HepG2 (cell line): ENCODE data around the gene ANKRD52. TPM values are rescaled to one million over a fixed set of nuclear protein-coding genes. Genes with fewer than 3 reads are reported as not detected.

Source experiments
- CAMTA2 ChIP-seq: sonication (generic); formaldehyde crosslinking; IDR thresholded peaks from 2 replicates; pipeline ENCODE4 v1.4.0; 2020; ENCODE audit warnings: mild to moderate bottlenecking, missing genetic modification reagents, borderline replicate concordance
- FOXJ3 ChIP-seq: sonication (generic); formaldehyde crosslinking; IDR thresholded peaks from 2 replicates; pipeline ENCODE4 v1.4.0; 2020; ENCODE audit warnings: missing genetic modification reagents, mild to moderate bottlenecking, borderline replicate concordance
- HDAC6 ChIP-seq: fragments of 200-600 bp; sonication (generic); IDR thresholded peaks from 2 replicates; pipeline ENCODE4 v1.7.0; 2017; ENCODE audit warnings: mild to moderate bottlenecking, antibody characterized with exemption, low read length, low read depth
- HMGA1 ChIP-seq: sonication (generic); formaldehyde crosslinking; conservative IDR thresholded peaks from 2 replicates; pipeline ENCODE4 v1.4.0; 2020; ENCODE audit warnings: missing genetic modification reagents
- JUNB ChIP-seq: sonication (generic); formaldehyde crosslinking; IDR thresholded peaks from 2 replicates; pipeline ENCODE4 v1.8.0; 2022; ENCODE audit warnings: missing genetic modification reagents, mild to moderate bottlenecking, borderline replicate concordance
- KDM2A ChIP-seq: sonication (generic); formaldehyde crosslinking; IDR thresholded peaks from 2 replicates; pipeline ENCODE4 v1.4.0; 2020; ENCODE audit warnings: low read depth, missing genetic modification reagents, borderline replicate concordance
- KLF6 ChIP-seq: IDR thresholded peaks from 2 replicates; pipeline ENCODE4 v1.8.0; 2016; ENCODE audit warnings: missing biosample characterization, missing genetic modification reagents
- LBX2 ChIP-seq: sonication (generic); formaldehyde crosslinking; IDR thresholded peaks from 2 replicates; pipeline ENCODE4 v1.5.0; 2020; ENCODE audit warnings: missing genetic modification reagents, mild to moderate bottlenecking, borderline replicate concordance
- MED8 ChIP-seq: sonication (generic); formaldehyde crosslinking; IDR thresholded peaks from 2 replicates; pipeline ENCODE4 v1.8.1; 2023; ENCODE audit warnings: mild to moderate bottlenecking, missing genetic modification reagents; ENCODE audit not compliant: insufficient replicate concordance
- MTA1 ChIP-seq: sonication (generic); formaldehyde crosslinking; IDR thresholded peaks from 2 replicates; pipeline ENCODE4 v1.4.0; 2020; ENCODE audit warnings: missing genetic modification reagents, mild to moderate bottlenecking, borderline replicate concordance
- NBN ChIP-seq: fragments of 450-650 bp; conservative IDR thresholded peaks from 2 replicates; pipeline ENCODE4 v1.6.1; 2017
- NFAT5 ChIP-seq: sonication (generic); formaldehyde crosslinking; IDR thresholded peaks from 2 replicates; pipeline ENCODE4 v1.4.0; 2020; ENCODE audit warnings: missing genetic modification reagents
- PRMT3 ChIP-seq: sonication (generic); formaldehyde crosslinking; IDR thresholded peaks from 2 replicates; pipeline ENCODE4 v1.8.1; 2022; ENCODE audit warnings: low read depth, mild to moderate bottlenecking, moderate library complexity, missing genetic modification reagents, borderline replicate concordance
- SIN3B ChIP-seq: fragments of 150-350 bp; IDR thresholded peaks from 2 replicates; pipeline ENCODE4 v1.6.1; 2014; ENCODE audit warnings: low read length
- SMARCE1 ChIP-seq: fragments of 450-650 bp; IDR thresholded peaks from 2 replicates; pipeline ENCODE4 v1.6.1; 2017; ENCODE audit warnings: borderline replicate concordance
- SRSF1 ChIP-seq: fragments of 200-400 bp; formaldehyde crosslinking; optimal IDR thresholded peaks from 2 replicates; pipeline ENCODE3; 2017; ENCODE audit warnings: mild to moderate bottlenecking, low read depth, low read length, moderate library complexity
- ZNF234 ChIP-seq: sonication (generic); formaldehyde crosslinking; conservative IDR thresholded peaks from 2 replicates; pipeline ENCODE4 v1.5.1; 2020; ENCODE audit warnings: mild to moderate bottlenecking, missing genetic modification reagents
- ZNF251 ChIP-seq: sonication (generic); formaldehyde crosslinking; IDR thresholded peaks from 2 replicates; pipeline ENCODE4 v1.9.0; 2021; ENCODE audit warnings: mild to moderate bottlenecking, missing genetic modification reagents
- ZNF460 ChIP-seq: sonication (generic); formaldehyde crosslinking; IDR thresholded peaks from 2 replicates; pipeline ENCODE4 v1.5.1; 2020; ENCODE audit warnings: missing genetic modification reagents, mild to moderate bottlenecking, borderline replicate concordance
- ZNF546 ChIP-seq: sonication (generic); formaldehyde crosslinking; conservative IDR thresholded peaks from 2 replicates; pipeline ENCODE4 v1.8.1; 2023; ENCODE audit warnings: mild to moderate bottlenecking, missing genetic modification reagents
- ZNF598 ChIP-seq: sonication (generic); formaldehyde crosslinking; IDR thresholded peaks from 2 replicates; pipeline ENCODE4 v1.5.1; 2020; ENCODE audit warnings: mild to moderate bottlenecking, missing genetic modification reagents, borderline replicate concordance
- ZNF746 ChIP-seq: sonication (generic); formaldehyde crosslinking; IDR thresholded peaks from 2 replicates; pipeline ENCODE4 v1.8.0; 2022; ENCODE audit warnings: mild to moderate bottlenecking, missing genetic modification reagents
- ZNF878 ChIP-seq: sonication (generic); formaldehyde crosslinking; IDR thresholded peaks from 2 replicates; pipeline ENCODE4 v1.8.1; 2023; ENCODE audit warnings: mild to moderate bottlenecking, missing genetic modification reagents, moderate library complexity
- polyA plus RNA-seq, 8 experiments: library from polyadenylated mRNA; depleted of rRNA in 3 of 8; stranded (reverse) in 7 of 8; unstranded in 1 of 8; fragments of >200 nt; fragmentation: Illumina TruSeq in 4 of 8; extraction: Trizol in 4 of 8; gene quantifications; 2 replicates each; pipeline versions ENCODE4 v1.2.1 to v1.2.3, GENCODE V29; 2011 to 2016; ENCODE audit warnings: low read depth in 4 of 8, missing spikeins in 1 of 8, mixed read lengths in 1 of 8; ENCODE audit not compliant: insufficient read depth in 1 of 8
- total RNA-seq, 5 experiments: library from RNA; depleted of rRNA; stranded (reverse); fragments of >200 nt; fragmentation: Illumina TruSeq; extraction: Trizol; gene quantifications; 2 replicates each; pipeline ENCODE4 v1.2.3, GENCODE V29; 2016; ENCODE audit warnings: low read depth in 1 of 5
- TF ChIP-seq, protein P1 (sequence below): sonication (generic); formaldehyde crosslinking; IDR thresholded peaks from 2 replicates; pipeline ENCODE4 v1.9.0; 2021; ENCODE audit warnings: missing genetic modification reagents, mild to moderate bottlenecking, borderline replicate concordance

ANKRD52 gene
- total and polyA plus RNA-seq, 2 of the 13 experiments (the other 11 are each of a cell fraction or from before 2014, with no cell fraction given) = 7.8 to 9.2 TPM

- TF ChIP-seq HDAC6 = no peak
- TF ChIP-seq, protein P1, sequence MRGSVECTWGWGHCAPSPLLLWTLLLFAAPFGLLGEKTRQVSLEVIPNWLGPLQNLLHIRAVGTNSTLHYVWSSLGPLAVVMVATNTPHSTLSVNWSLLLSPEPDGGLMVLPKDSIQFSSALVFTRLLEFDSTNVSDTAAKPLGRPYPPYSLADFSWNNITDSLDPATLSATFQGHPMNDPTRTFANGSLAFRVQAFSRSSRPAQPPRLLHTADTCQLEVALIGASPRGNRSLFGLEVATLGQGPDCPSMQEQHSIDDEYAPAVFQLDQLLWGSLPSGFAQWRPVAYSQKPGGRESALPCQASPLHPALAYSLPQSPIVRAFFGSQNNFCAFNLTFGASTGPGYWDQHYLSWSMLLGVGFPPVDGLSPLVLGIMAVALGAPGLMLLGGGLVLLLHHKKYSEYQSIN = no peak
- 0 out of 2 replicates have a peak, but pooled peaks have one; percentile 58 for TF ChIP-seq FOXJ3 (CRISPR knock-in tag)
- no peak for TF ChIP-seq JUNB (CRISPR knock-in tag)
- TF ChIP-seq CAMTA2 = no peak
- no peak for TF ChIP-seq ZNF878 (CRISPR knock-in tag)
- peak; percentile 95; the same call in 1 of the 2 replicates for TF ChIP-seq ZNF598 (CRISPR knock-in tag)
- TF ChIP-seq ZNF234 (CRISPR knock-in tag) = no peak
- peak; percentile 61; the same call in 1 of the 2 replicates for TF ChIP-seq KDM2A (CRISPR knock-in tag)
- TF ChIP-seq ZNF546 (CRISPR knock-in tag) = no peak
- no peak for TF ChIP-seq SMARCE1
- TF ChIP-seq ZNF746 = no peak
- no peak for TF ChIP-seq NBN
- no peak; the same call in 1 of the 2 replicates for TF ChIP-seq KLF6 (CRISPR knock-in tag)
- no peak for TF ChIP-seq SIN3B
- TF ChIP-seq MTA1 = no peak
- no peak for TF ChIP-seq LBX2 (CRISPR knock-in tag)
- no peak for TF ChIP-seq PRMT3 (CRISPR knock-in tag)
- TF ChIP-seq SRSF1 = no peak
- 0 out of 2 replicates have a peak, but pooled peaks have one; percentile 17 for TF ChIP-seq ZNF251
- TF ChIP-seq MED8 (CRISPR knock-in tag) = no peak
- TF ChIP-seq NFAT5 = no peak
- TF ChIP-seq ZNF460 (CRISPR knock-in tag) = no peak
- no peak for TF ChIP-seq HMGA1 (CRISPR knock-in tag)
These were observed 36.2 kb downstream of the ANKRD52 start, which contains the start of gene RNF41 (continued) for GRCh38 chr12:56221757-56222530.
